ENCODE results near the gene HEPACAM. TPM values are rescaled to one million over a fixed set of nuclear protein-coding genes. Genes with fewer than 3 reads are reported as not detected.

The HEPACAM gene
- total RNA-seq, 1 donor from 2014 or later: not detected

DNA sequence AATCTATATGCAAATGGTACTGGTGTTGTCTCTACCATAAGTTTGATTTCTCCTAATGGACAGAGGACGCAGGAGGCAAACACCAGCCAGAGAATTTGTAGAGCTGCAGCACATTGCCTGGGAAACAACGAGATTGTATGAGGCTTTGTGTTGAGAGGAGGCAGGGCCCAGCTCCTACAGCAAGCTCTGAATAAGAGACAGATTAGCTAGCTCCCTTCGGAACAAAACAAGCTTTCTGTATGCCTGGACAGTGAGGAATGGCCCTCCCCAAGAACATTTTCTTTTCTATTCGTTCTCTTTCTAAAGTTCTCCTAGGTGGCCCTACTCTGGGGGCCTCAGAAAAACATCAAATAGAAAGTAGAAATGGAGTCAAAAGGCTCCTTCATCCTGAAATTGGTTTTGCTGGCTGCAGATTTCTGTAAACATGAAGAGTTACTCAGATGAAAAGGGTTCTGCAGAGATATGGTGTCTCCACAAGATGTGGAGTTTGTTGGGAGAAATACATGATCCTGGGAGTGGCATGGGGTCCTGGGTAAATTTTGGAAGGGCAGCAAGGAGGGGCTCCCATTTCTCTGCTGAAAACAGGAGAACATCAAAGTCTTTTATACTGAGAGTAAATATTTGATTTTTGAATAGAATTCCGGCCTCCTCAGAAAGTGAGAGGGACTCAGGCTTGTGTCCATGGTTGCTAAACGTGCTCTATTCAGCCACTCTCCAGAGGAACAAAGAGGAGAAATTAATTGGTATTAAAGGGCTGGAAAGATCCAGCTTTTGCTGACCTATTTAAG is 6.8 kb upstream of the HEPACAM start:
- ATAC-seq: no peak

GRCh38 chr11:124941703-124942102 is 5.9 kb upstream of the HEPACAM start:
- no peak for ATAC-seq

- no peak for ATAC-seq
Measured at GRCh38 chr11:124938970-124939369, 3.1 kb upstream of the HEPACAM start.

DNA sequence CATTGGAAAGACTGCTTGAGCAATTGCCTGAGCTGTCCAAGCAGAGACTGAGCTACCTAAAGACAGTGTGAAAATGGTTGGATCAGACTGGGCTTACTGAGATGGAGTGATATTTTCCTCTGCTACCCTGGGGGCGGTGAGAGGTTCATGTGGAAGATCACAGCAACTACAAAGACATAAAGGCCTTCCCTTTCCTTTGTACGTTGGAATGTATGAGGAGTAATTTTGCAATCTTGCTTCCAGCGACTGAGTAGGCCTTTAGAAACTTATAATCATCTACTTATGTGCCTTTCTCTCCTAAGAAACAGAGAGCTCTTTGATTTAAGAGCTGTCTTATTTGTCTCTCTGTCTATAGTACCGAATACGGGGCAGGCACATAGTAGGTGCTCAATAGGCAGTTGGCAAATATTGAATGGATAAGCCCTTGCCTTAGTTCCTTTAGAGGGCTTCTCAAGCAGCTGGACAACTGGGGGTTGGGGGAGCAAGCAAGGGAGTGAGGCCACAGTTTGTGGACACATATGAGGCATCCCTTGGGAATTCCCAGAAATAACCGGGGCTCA is 2.4 kb upstream of the HEPACAM start:
- no peak for ATAC-seq

- ATAC-seq: no peak
Measured at GRCh38 chr11:124937336-124937935, 1.6 kb upstream of the HEPACAM start.

- no peak for ATAC-seq
Measured at GRCh38 chr11:124934862-124935547, 842 bp downstream of the HEPACAM start.

DNA sequence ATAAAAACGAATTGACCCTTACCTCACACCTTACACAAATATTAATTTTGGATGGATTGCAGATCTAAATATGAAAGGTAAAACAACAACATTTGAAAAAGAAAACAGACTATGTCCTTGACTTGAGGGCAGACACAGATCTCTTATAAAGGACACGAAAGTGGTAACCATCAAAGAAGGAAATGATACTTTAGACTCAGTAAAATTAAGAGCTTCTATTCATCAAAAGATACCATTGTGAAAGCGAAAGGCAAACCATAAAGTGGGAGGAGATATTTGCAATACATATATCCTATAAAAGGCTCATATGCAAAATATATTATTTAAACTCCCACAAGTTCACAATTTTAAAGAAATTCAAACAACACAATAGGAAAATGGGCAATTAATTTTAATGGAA is 5.0 kb downstream of the HEPACAM start:
- ATAC-seq: no peak

DNA sequence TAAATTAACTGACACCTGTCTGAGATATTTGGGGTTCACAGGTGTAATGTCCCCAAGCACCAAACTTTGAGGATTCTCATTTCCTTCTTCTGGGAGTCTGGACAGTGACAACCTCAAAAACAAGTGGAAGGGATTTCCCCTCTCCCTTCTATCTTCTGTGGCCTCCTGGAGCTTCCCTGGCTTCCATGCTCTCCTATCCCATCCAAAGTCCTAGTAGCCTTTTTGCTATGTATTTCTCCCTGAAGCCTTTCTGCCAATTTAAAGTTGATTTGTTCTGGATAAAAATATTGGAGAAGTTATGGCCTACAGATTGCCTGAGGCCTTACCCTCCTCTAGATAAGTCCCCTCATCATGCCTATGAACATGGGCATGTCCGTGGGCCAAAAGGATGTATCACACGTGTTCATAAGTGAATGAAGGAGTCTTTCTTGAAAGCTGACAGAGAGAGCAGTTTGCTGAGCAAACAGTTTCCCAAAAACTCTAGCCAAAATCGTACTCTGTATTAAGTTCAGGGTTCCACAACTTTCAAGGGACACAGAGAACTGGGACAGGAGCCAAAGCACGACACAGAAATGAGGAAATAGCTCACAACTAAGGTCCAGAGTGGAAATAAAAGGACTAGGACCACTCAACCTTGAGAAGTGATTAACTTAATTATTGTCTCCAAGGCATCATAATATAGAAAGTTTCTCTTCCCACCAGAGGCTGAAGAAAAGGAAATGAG is 6.7 kb downstream of the HEPACAM start:
- ATAC-seq: no peak

GRCh38 chr11:124923296-124923695 is 12.6 kb downstream of the HEPACAM start:
- ATAC-seq: no peak

- ATAC-seq: no peak
Measured at GRCh38 chr11:124922831-124923230, 13.0 kb downstream of the HEPACAM start.

- peak; percentile 70 for ATAC-seq
Measured at GRCh38 chr11:124920870-124921609, 14.8 kb downstream of the HEPACAM start.

GRCh38 chr11:124920356-124920755 is 15.5 kb downstream of the HEPACAM start:
- ATAC-seq: no peak

DNA sequence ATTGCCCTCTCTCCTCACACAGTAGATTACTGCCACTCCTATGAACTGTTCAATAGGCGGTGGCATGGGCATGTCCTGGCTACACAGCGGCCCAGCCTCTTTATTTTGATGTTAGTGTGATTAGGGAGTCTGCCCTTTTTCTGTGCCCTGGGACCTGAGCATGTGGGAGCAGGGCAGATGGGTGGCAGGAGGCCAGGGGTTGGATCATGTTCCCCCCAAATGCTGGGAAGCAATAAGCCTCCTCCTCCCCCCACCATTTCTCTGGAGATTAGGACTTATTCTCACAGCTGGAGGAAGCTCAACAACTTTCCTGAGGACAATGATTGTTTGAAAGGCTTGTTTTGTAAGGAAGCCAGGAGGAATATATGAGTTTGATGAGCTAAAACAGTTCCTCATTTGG is 15.9 kb downstream of the HEPACAM start:
- no peak for ATAC-seq

DNA sequence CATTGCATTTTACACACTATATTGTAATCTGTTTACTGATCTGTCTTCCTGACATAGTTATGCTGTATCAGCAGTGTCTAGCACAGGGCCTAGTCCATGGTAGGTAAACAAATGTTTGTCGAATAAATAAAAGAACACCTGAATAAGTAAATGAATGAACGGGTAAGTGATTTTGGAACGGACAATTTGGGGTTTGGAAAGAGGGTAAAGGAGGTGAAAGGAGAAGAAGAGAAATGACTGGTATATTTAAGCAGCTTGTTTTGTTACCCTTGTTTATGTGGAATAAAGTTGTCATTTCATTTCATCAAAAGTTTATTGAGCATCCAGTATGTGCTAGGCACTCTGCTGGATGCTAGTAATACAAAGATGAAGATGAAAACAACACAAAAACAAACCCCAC is 16.9 kb downstream of the HEPACAM start, which contains the start of gene HEPN1:
Gene HEPN1, plus strand, starts transcription at position 301 of the 400 bp plus-strand sequence.
- ATAC-seq: no peak

- ATAC-seq: no peak
Measured at GRCh38 chr11:124917115-124917637, 18.7 kb downstream of the HEPACAM start.

- no peak for ATAC-seq
Measured at GRCh38 chr11:124916370-124916710, 19.5 kb downstream of the HEPACAM start.

DNA sequence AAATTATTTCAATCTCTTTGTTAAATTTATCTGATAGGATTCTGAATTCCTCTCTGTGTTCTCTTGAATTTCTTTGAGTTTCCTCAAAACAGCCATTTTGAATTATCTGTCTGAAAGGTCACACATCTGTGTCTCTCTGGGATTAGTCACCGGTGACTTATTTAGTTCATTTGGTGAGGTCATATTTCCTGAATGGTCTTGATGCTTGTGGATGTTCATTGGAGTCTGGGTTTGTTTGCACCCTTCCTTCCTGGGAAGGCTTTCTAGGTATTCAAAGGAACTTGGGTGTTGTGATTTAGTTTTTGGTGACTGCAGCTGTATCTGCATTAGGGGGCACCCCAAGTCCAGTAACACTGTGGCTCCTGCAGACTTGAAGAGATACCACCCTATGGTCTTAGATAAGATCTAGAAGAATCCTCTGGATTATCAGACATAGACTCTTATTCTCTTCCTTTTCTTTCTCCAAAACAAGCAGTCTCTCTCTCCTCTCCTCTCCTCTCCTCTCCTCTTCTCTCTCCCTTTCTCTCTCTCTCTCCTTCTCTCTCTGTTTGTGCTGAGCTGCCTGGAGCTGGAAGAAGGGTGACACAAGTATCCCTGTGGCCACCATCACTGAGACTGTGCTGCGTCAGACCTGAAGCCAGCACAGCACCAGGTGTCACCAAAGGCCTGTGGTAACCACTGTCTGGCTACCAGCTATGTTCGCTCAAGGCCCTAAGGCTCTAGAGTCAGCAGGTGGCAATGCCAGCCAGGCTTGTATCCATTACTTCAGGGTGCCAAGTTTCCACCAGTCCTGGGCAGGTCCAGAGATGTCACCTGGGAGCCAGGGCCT is 20.1 kb downstream of the HEPACAM start:
- no peak for ATAC-seq

- ATAC-seq: no peak
Measured at GRCh38 chr11:124902616-124903015, 33.2 kb downstream of the HEPACAM start.

DNA sequence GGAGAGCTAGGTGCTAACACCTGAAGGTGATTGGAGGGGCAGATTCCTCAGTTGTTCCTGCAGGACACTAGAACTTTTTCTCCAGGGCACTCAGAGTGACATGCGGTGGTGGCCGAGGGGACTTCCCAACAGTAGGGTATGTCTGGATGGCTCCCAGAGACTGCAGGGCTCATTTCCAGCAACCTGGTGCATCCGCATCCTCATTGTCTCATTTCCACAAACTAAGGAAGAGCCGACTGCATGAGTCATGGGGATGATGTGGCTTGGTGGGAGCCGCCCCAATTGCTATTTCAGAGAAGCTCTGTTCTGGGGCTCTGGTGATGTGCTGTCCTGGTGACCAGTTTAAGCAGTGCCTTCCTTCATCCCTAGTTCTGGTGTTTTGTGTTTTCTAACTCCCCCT is 35.4 kb downstream of the HEPACAM start:
- peak; percentile 73 for ATAC-seq

DNA sequence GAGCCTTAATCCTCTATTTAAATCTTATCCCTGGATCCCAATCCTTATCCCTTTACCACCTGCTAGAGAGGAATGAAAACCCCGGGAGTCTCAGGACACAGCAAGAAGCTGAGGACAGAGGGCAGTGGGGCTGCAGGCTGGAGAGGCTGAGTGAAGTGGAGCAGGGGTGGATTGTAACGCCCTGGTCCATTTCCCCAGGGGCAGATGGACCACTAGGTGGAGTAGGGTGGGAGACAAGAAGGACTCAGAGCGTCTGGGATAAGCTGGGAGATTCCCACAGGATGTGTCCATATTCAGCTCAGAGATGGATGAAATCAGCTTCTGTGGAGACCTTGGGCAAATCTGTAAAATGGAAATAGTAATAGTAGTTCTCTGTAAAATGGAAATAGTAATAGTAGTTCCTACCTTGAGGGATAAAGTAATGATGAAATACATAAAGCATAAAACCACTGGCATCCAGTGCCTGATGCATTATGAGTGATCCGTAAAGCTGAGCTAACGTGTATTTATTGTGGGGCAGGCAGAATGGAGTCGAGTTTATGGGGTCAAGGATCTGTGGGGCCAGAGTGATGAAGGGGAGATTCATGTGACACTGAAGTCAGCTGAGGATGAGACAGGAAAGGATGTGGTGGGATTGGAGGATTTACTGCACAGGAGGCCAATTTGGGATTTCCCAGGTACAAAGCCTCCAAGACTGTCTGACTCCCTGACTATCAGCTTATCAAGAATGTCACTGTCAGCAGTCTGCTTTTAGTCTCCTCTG is 36.3 kb downstream of the HEPACAM start:
- ATAC-seq: no peak

All from esophagus mucosa (tissue), 1 donor.